ENCODE data around the gene CD5L.

CD5L gene

GRCh38 chr1:157841708-157842107, at the start of gene CD5L:
CD5L (minus strand) TSS chr1:157841808; CDS start chr1:157841701, 107 bp downstream.
- no peak for TF ChIP-seq CTCF (IDR thresholded peaks at IDR 0.05; ENCODE audit: control insufficient read depth, insufficient read depth, low read depth, low read length, missing control alignments)
- DNase-seq (ENCODE audit: low read depth) = no peak
- no peak within 1 kb of the TSS for H3K4me3 ChIP-seq (ENCODE audit: control insufficient read depth, low read depth, low read length)

- H3K4me3 ChIP-seq (ENCODE audit: control insufficient read depth, low read depth, low read length) = no peak overlapping the region
- DNase-seq (ENCODE audit: low read depth) = no peak
- no peak for TF ChIP-seq CTCF (IDR thresholded peaks at IDR 0.05; ENCODE audit: control insufficient read depth, insufficient read depth, low read depth, low read length, missing control alignments)
Measured at GRCh38 chr1:157882580-157882979, 41.0 kb upstream of the CD5L start.

- H3K4me3 ChIP-seq (ENCODE audit: control insufficient read depth, low read depth, low read length) = no peak overlapping the region
- no peak for TF ChIP-seq CTCF (IDR thresholded peaks at IDR 0.05; ENCODE audit: control insufficient read depth, insufficient read depth, low read depth, low read length, missing control alignments)
- no peak for DNase-seq (ENCODE audit: low read depth)
Measured at GRCh38 chr1:157880621-157881020, 39.0 kb upstream of the CD5L start.

GRCh38 chr1:157878059-157878458, 36.5 kb upstream of the CD5L start:
- peak; percentile 52 for TF ChIP-seq CTCF (IDR thresholded peaks at IDR 0.05; ENCODE audit: control insufficient read depth, insufficient read depth, low read depth, low read length, missing control alignments)
- DNase-seq (ENCODE audit: low read depth) = peak; percentile 13
- H3K4me3 ChIP-seq (ENCODE audit: control insufficient read depth, low read depth, low read length) = no peak overlapping the region

- TF ChIP-seq CTCF (IDR thresholded peaks at IDR 0.05; ENCODE audit: control insufficient read depth, insufficient read depth, low read depth, low read length, missing control alignments) = no peak
- DNase-seq (ENCODE audit: low read depth) = no peak
- no peak overlapping the region for H3K4me3 ChIP-seq (ENCODE audit: control insufficient read depth, low read depth, low read length)
Measured at GRCh38 chr1:157870490-157870889, 28.9 kb upstream of the CD5L start.

- no peak for TF ChIP-seq CTCF (IDR thresholded peaks at IDR 0.05; ENCODE audit: control insufficient read depth, insufficient read depth, low read depth, low read length, missing control alignments)
- H3K4me3 ChIP-seq (ENCODE audit: control insufficient read depth, low read depth, low read length) = no peak overlapping the region
- DNase-seq (ENCODE audit: low read depth) = no peak
Measured at GRCh38 chr1:157868654-157869053, 27.0 kb upstream of the CD5L start.

All from AG09309 (cell line).